GM18873 (cell line): Measurements from ENCODE around the gene TRIM40.
"Not testable (repeated sequence)": the region's sequence is repeated elsewhere in the genome, so short reads cannot be mapped to it uniquely, and the experiment has no call there.

ENCODE experiments used
- ATAC-seq: cut with Tn5 transposase; IDR thresholded peaks from one replicate; pipeline ENCODE4 v1.9.1; 2021; ENCODE audit warnings: mild to moderate bottlenecking, moderate library complexity, moderate number of reproducible peaks; ENCODE audit not compliant: unreplicated experiment, low FRiP score

TRIM40 gene

GRCh38 chr6:30162265-30163089 lies 26.5 kb downstream of the TRIM40 start:
- ATAC-seq: no peak

GRCh38 chr6:30163090-30163917 lies 27.4 kb downstream of the TRIM40 start, which contains the start of gene TRIM15:
TRIM15 (plus strand) TSS chr6:30163546; CDS start chr6:30163685, 139 bp downstream.
- ATAC-seq: no peak

GRCh38 chr6:30163918-30164654 lies 28.1 kb downstream of the TRIM40 start:
- ATAC-seq: no peak

- no peak for ATAC-seq
Observed at GRCh38 chr6:30164714-30165113, 28.8 kb downstream of the TRIM40 start.

GRCh38 chr6:30165238-30165637 lies 29.3 kb downstream of the TRIM40 start:
- ATAC-seq: not testable (repeated sequence)

- no peak for ATAC-seq
Observed at GRCh38 chr6:30167101-30167500, 31.2 kb downstream of the TRIM40 start.

- no peak for ATAC-seq
Observed at GRCh38 chr6:30168741-30169140, 32.8 kb downstream of the TRIM40 start.

GRCh38 chr6:30169658-30170614 lies 34.0 kb downstream of the TRIM40 start:
- ATAC-seq: no peak

- no peak for ATAC-seq
Observed at GRCh38 chr6:30171677-30172471, 35.9 kb downstream of the TRIM40 start.

- ATAC-seq: no peak
Observed at GRCh38 chr6:30172681-30173080, 36.7 kb downstream of the TRIM40 start.

- ATAC-seq: no peak
Observed at GRCh38 chr6:30175765-30176164, 39.8 kb downstream of the TRIM40 start.

GRCh38 chr6:30178837-30179236 lies 42.9 kb downstream of the TRIM40 start:
- ATAC-seq: no peak

- ATAC-seq: no peak
Observed at GRCh38 chr6:30180145-30180544, 44.2 kb downstream of the TRIM40 start.

GRCh38 chr6:30184417-30185031 lies 48.6 kb downstream of the TRIM40 start:
- ATAC-seq: no peak

- ATAC-seq: no peak
Observed at GRCh38 chr6:30185846-30186484, 50.0 kb downstream of the TRIM40 start.

GRCh38 chr6:30188541-30188940 lies 52.6 kb downstream of the TRIM40 start:
- ATAC-seq: no peak

GRCh38 chr6:30192076-30192475 lies 56.1 kb downstream of the TRIM40 start:
- no peak for ATAC-seq
